Left lung (tissue), 10 donors: ENCODE results near the gene PARP8. TPM values are rescaled to one million over a fixed set of nuclear protein-coding genes. Genes with fewer than 3 reads are reported as not detected.

Experiments
- ATAC-seq: fragments of 200-7000 bp; cut with Tn5 transposase; one replicate; pipeline ENCODE4 v1.9.1; 2020; ENCODE audit warnings: moderate library complexity
- DNase-seq, 4 donors: peaks; one replicate each; pipeline ENCODE4 v3.0.0-alpha.2; 2013 to 2020
- H3K27ac ChIP-seq, 2 donors: fragments of 200-600 bp; sonication (generic) in 1 of 2; one replicate each; pipeline versions ENCODE4 v1.5.0 to v1.8.0; 2020 to 2021
- H3K27me3 ChIP-seq, 2 donors: fragments of 200-600 bp; sonication (generic) in 1 of 2; one replicate each; pipeline versions ENCODE4 v1.5.0 to v1.8.0; 2020 to 2021
- H3K36me3 ChIP-seq, 2 donors: fragments of 200-600 bp; sonication (generic) in 1 of 2; one replicate each; pipeline versions ENCODE4 v1.5.0 to v1.8.0; 2020 to 2021
- H3K4me1 ChIP-seq, 2 donors: fragments of 200-600 bp; one replicate each; pipeline ENCODE4 v1.8.0; 2021
- H3K4me3 ChIP-seq, 2 donors: fragments of 200-600 bp; sonication (generic) in 1 of 2; one replicate each; pipeline versions ENCODE4 v1.5.0 to v1.8.0; 2020 to 2021; ENCODE audit warnings: mild to moderate bottlenecking in 1 of 2
- H3K9me3 ChIP-seq, 2 donors: fragments of 200-600 bp; sonication (generic) in 1 of 2; one replicate each; pipeline versions ENCODE4 v1.5.0 to v1.8.0; 2020 to 2021
- CTCF ChIP-seq, 2 donors: fragments of 200-600 bp; sonication (generic) in 1 of 2; IDR thresholded peaks; one replicate each; pipeline versions ENCODE4 v1.5.0 to v1.8.0; 2021; ENCODE audit warnings: antibody characterized with exemption in 2 of 2
- intact Hi-C, 2 donors: fragments of 100-400 bp; cut with DNase I; formaldehyde crosslinking; loops; one replicate each; pipeline versions ENCODE4 v1.11.2 to v1.14.2; 2022
- polyA plus RNA-seq, 6 donors: library from polyadenylated mRNA; unstranded; fragments of 120-200 nt; gene quantifications; one replicate each; pipeline ENCODE4 v1.2.1, GENCODE V29; 2013; ENCODE audit not compliant: insufficient read length in 6 of 6
- total RNA-seq, 2 donors: library from RNA; stranded (reverse); fragmentation: NEBNext Ultra II Directional; extraction: Animal tissue kit (Norgen Biotek cat#: 25700); gene quantifications; one replicate each; pipeline ENCODE4 v1.2.1, GENCODE V29; 2021
- donor health status: DM: no; HTN: yes; CAD: no.
- donor health status: DM: no; HTN: no; CAD: no.

The PARP8 gene
- total and polyA plus RNA-seq, 8 donors = 19.1 to 41.3 (median 22.0) TPM

GRCh38 chr5:50752800-50753199 is 86.4 kb downstream of the PARP8 start:
- intact Hi-C loops = no loop called here
- H3K27ac ChIP-seq = no peak overlapping the region

GRCh38 chr5:50759526-50760270 is 93.3 kb downstream of the PARP8 start:
- no peak for TF ChIP-seq CTCF (IDR thresholded peaks at IDR 0.05)
- Histone ChIP-seq H3K4me3 (no peak overlapping the region), H3K27me3 (no peaks in the 10 kb centered on the region), H3K36me3 (peaks cover 0 to 28% of the 10 kb centered on the region in 2 donors), H3K4me1 (no peaks in the 10 kb centered on the region), H3K9me3 (peaks cover 0 to 2% of the 10 kb centered on the region in 2 donors), H3K27ac (no peak overlapping the region)
- ATAC-seq = no peak
- no peak for DNase-seq
- intact Hi-C loops = no loop called here

More at GRCh38 chr5:50752800-50753199, 86.4 kb downstream of the PARP8 start:
- Histone ChIP-seq H3K4me1 (peaks cover 0 to 10% of the 10 kb centered on the region in 2 donors), H3K36me3 (no peaks in the 10 kb centered on the region), H3K4me3 (no peak overlapping the region), H3K27me3 (no peaks in the 10 kb centered on the region), H3K9me3 (peaks cover 0 to 2% of the 10 kb centered on the region in 2 donors)
- no peak for TF ChIP-seq CTCF (IDR thresholded peaks at IDR 0.05)
- ATAC-seq = no peak
- DNase-seq = no peak

- no peaks in the 10 kb centered on the region for H3K27me3 ChIP-seq
- DNase-seq (no peak), ATAC-seq (no peak)
- no peak for TF ChIP-seq CTCF (IDR thresholded peaks at IDR 0.05)
- peaks cover 0 to 34% of the 10 kb centered on the region in 2 donors for H3K36me3 ChIP-seq
- H3K9me3 ChIP-seq = no peaks in the 10 kb centered on the region
- H3K27ac ChIP-seq = no peak overlapping the region
- H3K4me3 ChIP-seq = no peak overlapping the region
- no peaks in the 10 kb centered on the region for H3K4me1 ChIP-seq
- intact Hi-C loops = no loop called here
These were observed 96.9 kb downstream of the PARP8 start for GRCh38 chr5:50763351-50763750.

GRCh38 chr5:50763846-50764245 is 97.4 kb downstream of the PARP8 start:
- peaks cover 0 to 34% of the 10 kb centered on the region in 2 donors for H3K36me3 ChIP-seq
- DNase-seq = no peak
- no peak for ATAC-seq
- H3K4me1 ChIP-seq = no peaks in the 10 kb centered on the region
- intact Hi-C loops = no loop called here
- H3K27me3 ChIP-seq = no peaks in the 10 kb centered on the region
- H3K27ac ChIP-seq = no peak overlapping the region
- no peak overlapping the region for H3K4me3 ChIP-seq
- no peak for TF ChIP-seq CTCF (IDR thresholded peaks at IDR 0.05)
- no peaks in the 10 kb centered on the region for H3K9me3 ChIP-seq

GRCh38 chr5:50766042-50766441 is 99.6 kb downstream of the PARP8 start:
- TF ChIP-seq CTCF (IDR thresholded peaks at IDR 0.05) = no peak
- no peak for DNase-seq
- Histone ChIP-seq H3K27me3 (no peaks in the 10 kb centered on the region), H3K4me3 (no peak overlapping the region), H3K36me3 (peaks cover 0 to 35% of the 10 kb centered on the region in 2 donors), H3K9me3 (no peaks in the 10 kb centered on the region), H3K4me1 (no peaks in the 10 kb centered on the region), H3K27ac (no peak overlapping the region)
- intact Hi-C loops = no loop called here
- ATAC-seq = no peak
